ENCODE results near the gene GUCD1. TPM values are rescaled to one million over a fixed set of nuclear protein-coding genes. Genes with fewer than 3 reads are reported as not detected.

Gene GUCD1
- total RNA-seq, 4 donors from 2014 or later = 67.0 to 124 (median 95.9) TPM

GRCh38 chr22:24578355-24579257, 23.7 kb upstream of the GUCD1 start:
- intact Hi-C loops (cut with DNase I; ENCODE audit: low total_unique reads) = no loop called here
- H3K4me3 ChIP-seq (ENCODE audit: low read depth, poor library complexity, severe bottlenecking) = no peak overlapping the region
- WGBS, 2 donors = 49% methylated on average over 8 of the region's 8 CpGs
- DNase-seq (ENCODE audit: low spot score in 2 of 2) = no peak
- TF ChIP-seq CTCF (IDR thresholded peaks at IDR 0.05) = no peak
- TF ChIP-seq POLR2A (IDR thresholded peaks at IDR 0.05) = no peak

GRCh38 chr22:24576778-24577177, 21.8 kb upstream of the GUCD1 start:
- WGBS, 2 donors = 54 to 56% methylated on average over 1 of the region's 1 CpG
- intact Hi-C loops (cut with DNase I; ENCODE audit: low total_unique reads) = no loop called here
- DNase-seq (ENCODE audit: low spot score in 2 of 2) = no peak
- TF ChIP-seq CTCF (IDR thresholded peaks at IDR 0.05) (no peak), POLR2A (IDR thresholded peaks at IDR 0.05) (no peak)
- H3K4me3 ChIP-seq (ENCODE audit: low read depth, poor library complexity, severe bottlenecking) = no peak overlapping the region

GRCh38 chr22:24571266-24571665, 16.3 kb upstream of the GUCD1 start:
- no peak for DNase-seq (ENCODE audit: low spot score in 2 of 2)
- no peak overlapping the region for H3K4me3 ChIP-seq (ENCODE audit: low read depth, poor library complexity, severe bottlenecking)
- 89 to 94% methylated on average over 7 of the region's 7 CpGs for WGBS, 2 donors
- no peak for TF ChIP-seq POLR2A (IDR thresholded peaks at IDR 0.05)
- TF ChIP-seq CTCF (IDR thresholded peaks at IDR 0.05) = no peak
- intact Hi-C loops (cut with DNase I; ENCODE audit: low total_unique reads) = no loop called here

GRCh38 chr22:24567668-24568067, 12.7 kb upstream of the GUCD1 start:
- TF ChIP-seq POLR2A (IDR thresholded peaks at IDR 0.05) = no peak
- no peak for TF ChIP-seq CTCF (IDR thresholded peaks at IDR 0.05)
- intact Hi-C loops (cut with DNase I; ENCODE audit: low total_unique reads) = no loop called here
- DNase-seq (ENCODE audit: low spot score in 2 of 2) = no peak
- WGBS, 2 donors = 79 to 93% methylated on average over 10 of the region's 10 CpGs
- H3K4me3 ChIP-seq (ENCODE audit: low read depth, poor library complexity, severe bottlenecking) = no peak overlapping the region

GRCh38 chr22:24566899-24567511, 12.1 kb upstream of the GUCD1 start:
- 73 to 74% methylated on average over 8 of the region's 8 CpGs for WGBS, 2 donors
- DNase-seq (ENCODE audit: low spot score in 2 of 2) = no peak
- H3K4me3 ChIP-seq (ENCODE audit: low read depth, poor library complexity, severe bottlenecking) = no peak overlapping the region
- intact Hi-C loops (cut with DNase I; ENCODE audit: low total_unique reads) = no loop called here
- TF ChIP-seq CTCF (IDR thresholded peaks at IDR 0.05) (no peak), POLR2A (IDR thresholded peaks at IDR 0.05) (no peak)

All from lower leg skin (tissue), 4 donors.